ENCODE results near the gene ATG16L1. TPM values are rescaled to one million over a fixed set of nuclear protein-coding genes. Genes with fewer than 3 reads are reported as not detected.
A peak's percentile ranks its signal among the peaks of the same experiment; 100 is the strongest.

Gene ATG16L1
- total RNA-seq, 6 experiments from 2014 or later = 14.7 to 20.2 (median 17.9) TPM

GRCh38 chr2:233336541-233336940 is 85.1 kb downstream of the ATG16L1 start:
- Histone ChIP-seq H3K4me3 (no peak overlapping the region), H3K4me1 (no peaks in the 10 kb centered on the region), H3K36me3 (no peaks in the 10 kb centered on the region), H3K27ac (no peak overlapping the region), H3K9me3 (no peaks in the 10 kb centered on the region), H3K27me3 (no peaks in the 10 kb centered on the region)
- intact Hi-C loops (cut with DNase I) = no loop called here
- ATAC-seq = no peak
- no peak for DNase-seq
- no CpG with 5 or more reads among the region's 5 CpGs for WGBS (ENCODE audit: insufficient coverage, low coverage, low lambda C conversion rate, missing lambda C conversion rate)
- TF ChIP-seq CTCF (IDR thresholded peaks at IDR 0.05) (no peak), POLR2A (IDR thresholded peaks at IDR 0.05) (no peak)

GRCh38 chr2:233338046-233338445 is 86.6 kb downstream of the ATG16L1 start:
- intact Hi-C loops (cut with DNase I) = no loop called here
- ATAC-seq (peak in 1 of 4 donors; percentile 16), DNase-seq (no peak)
- no peaks in the 10 kb centered on the region for H3K36me3 ChIP-seq
- no peak overlapping the region for H3K4me3 ChIP-seq
- no peak overlapping the region for H3K27ac ChIP-seq
- no peak for TF ChIP-seq CTCF (IDR thresholded peaks at IDR 0.05)
- no peak for TF ChIP-seq POLR2A (IDR thresholded peaks at IDR 0.05)
- H3K4me1 ChIP-seq = no peaks in the 10 kb centered on the region
- H3K9me3 ChIP-seq = no peaks in the 10 kb centered on the region
- H3K27me3 ChIP-seq = no peaks in the 10 kb centered on the region
- 82% methylated on average over 4 of the region's 5 CpGs for WGBS (ENCODE audit: insufficient coverage, low coverage, low lambda C conversion rate, missing lambda C conversion rate)

GRCh38 chr2:233338812-233339368 is 87.4 kb downstream of the ATG16L1 start:
- ATAC-seq (no peak), DNase-seq (no peak)
- Histone ChIP-seq H3K4me3 (no peak overlapping the region), H3K27me3 (no peaks in the 10 kb centered on the region), H3K4me1 (no peaks in the 10 kb centered on the region), H3K27ac (no peak overlapping the region), H3K9me3 (no peaks in the 10 kb centered on the region), H3K36me3 (no peaks in the 10 kb centered on the region)
- 93% methylated on average over 3 of the region's 3 CpGs for WGBS (ENCODE audit: insufficient coverage, low coverage, low lambda C conversion rate, missing lambda C conversion rate)
- TF ChIP-seq POLR2A (IDR thresholded peaks at IDR 0.05) = no peak
- no peak for TF ChIP-seq CTCF (IDR thresholded peaks at IDR 0.05)
- intact Hi-C loops (cut with DNase I) = no loop called here

- no peaks in the 10 kb centered on the region for H3K4me1 ChIP-seq
- no peak for ATAC-seq
- H3K4me3 ChIP-seq = no peak overlapping the region
- WGBS (ENCODE audit: insufficient coverage, low coverage, low lambda C conversion rate, missing lambda C conversion rate) = 39% methylated on average over 3 of the region's 3 CpGs
- no peak for TF ChIP-seq CTCF (IDR thresholded peaks at IDR 0.05)
- intact Hi-C loops (cut with DNase I) = no loop called here
- H3K27me3 ChIP-seq = no peaks in the 10 kb centered on the region
- H3K36me3 ChIP-seq = no peaks in the 10 kb centered on the region
- H3K9me3 ChIP-seq = no peaks in the 10 kb centered on the region
- no peak overlapping the region for H3K27ac ChIP-seq
- DNase-seq = no peak
These were observed 88.0 kb downstream of the ATG16L1 start for GRCh38 chr2:233339427-233339826.

GRCh38 chr2:233341296-233341695 is 89.8 kb downstream of the ATG16L1 start:
- no peaks in the 10 kb centered on the region for H3K36me3 ChIP-seq
- H3K4me1 ChIP-seq = no peaks in the 10 kb centered on the region
- TF ChIP-seq POLR2A (IDR thresholded peaks at IDR 0.05) (no peak), CTCF (IDR thresholded peaks at IDR 0.05) (no peak)
- intact Hi-C loops (cut with DNase I) = no loop called here
- H3K27me3 ChIP-seq = no peaks in the 10 kb centered on the region
- H3K27ac ChIP-seq = no peak overlapping the region
- WGBS (ENCODE audit: insufficient coverage, low coverage, low lambda C conversion rate, missing lambda C conversion rate) = 94% methylated on average over 3 of the region's 3 CpGs
- ATAC-seq = no peak
- H3K9me3 ChIP-seq = no peaks in the 10 kb centered on the region
- H3K4me3 ChIP-seq = no peak overlapping the region
- DNase-seq = no peak

Data from right lobe of liver (tissue), 6 donors.